Measurements from ENCODE around the gene ZNF70.

DNA sequence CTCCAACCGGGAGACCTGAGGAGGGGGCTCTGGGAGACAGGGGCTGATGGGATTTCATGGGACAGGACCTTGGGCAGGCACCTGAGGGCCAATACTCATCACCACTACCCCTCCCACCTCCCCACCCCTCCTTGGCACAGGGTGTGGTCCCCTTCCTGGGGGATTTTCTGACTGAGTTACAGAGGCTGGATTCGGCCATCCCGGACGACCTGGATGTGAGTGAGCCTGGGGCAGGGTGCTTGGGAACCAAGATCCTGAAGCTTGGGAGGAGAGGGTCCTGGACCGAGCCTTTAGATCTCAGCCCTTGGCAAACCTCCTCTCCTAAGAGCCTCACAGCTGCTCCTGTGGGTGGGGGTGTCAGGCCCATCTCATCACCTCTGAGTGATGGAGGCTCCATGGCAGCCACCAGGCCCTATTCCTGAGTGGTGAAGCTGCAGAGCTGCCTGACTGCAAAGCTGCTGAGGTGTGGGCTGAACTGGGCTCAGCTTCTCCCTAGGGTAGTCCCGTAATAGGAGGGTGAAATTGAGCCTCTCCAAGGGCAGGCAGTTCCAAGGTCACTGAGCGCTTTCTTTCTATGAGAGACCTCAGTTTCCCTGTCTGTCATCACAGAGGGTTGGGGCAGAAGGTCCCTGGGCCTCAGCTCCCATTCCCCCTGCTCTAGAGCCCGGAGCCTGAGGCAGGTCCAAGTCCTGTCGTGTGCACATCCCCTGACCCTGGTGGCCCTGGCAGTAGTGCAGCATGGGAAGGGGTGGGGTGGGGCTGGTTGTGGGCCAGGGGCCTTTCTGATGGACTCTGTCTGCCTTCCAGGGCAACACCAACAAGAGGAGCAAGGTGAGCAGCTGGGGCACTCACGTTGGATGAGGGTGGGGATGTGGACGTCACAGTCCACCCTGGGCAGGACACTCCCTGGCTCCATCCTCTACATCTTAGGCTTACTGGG lies 53.6 kb downstream of the ZNF70 start:
- TF ChIP-seq, protein P1, sequence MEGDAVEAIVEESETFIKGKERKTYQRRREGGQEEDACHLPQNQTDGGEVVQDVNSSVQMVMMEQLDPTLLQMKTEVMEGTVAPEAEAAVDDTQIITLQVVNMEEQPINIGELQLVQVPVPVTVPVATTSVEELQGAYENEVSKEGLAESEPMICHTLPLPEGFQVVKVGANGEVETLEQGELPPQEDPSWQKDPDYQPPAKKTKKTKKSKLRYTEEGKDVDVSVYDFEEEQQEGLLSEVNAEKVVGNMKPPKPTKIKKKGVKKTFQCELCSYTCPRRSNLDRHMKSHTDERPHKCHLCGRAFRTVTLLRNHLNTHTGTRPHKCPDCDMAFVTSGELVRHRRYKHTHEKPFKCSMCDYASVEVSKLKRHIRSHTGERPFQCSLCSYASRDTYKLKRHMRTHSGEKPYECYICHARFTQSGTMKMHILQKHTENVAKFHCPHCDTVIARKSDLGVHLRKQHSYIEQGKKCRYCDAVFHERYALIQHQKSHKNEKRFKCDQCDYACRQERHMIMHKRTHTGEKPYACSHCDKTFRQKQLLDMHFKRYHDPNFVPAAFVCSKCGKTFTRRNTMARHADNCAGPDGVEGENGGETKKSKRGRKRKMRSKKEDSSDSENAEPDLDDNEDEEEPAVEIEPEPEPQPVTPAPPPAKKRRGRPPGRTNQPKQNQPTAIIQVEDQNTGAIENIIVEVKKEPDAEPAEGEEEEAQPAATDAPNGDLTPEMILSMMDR (IDR thresholded peaks at IDR 0.05): no peak
- no peak for TF ChIP-seq ZFX (IDR thresholded peaks at IDR 0.05; ENCODE audit: borderline replicate concordance)

All from 22Rv1 (cell line).